ENCODE measurements around the gene VDR.
A peak's percentile ranks its signal among the peaks of the same experiment; 100 is the strongest.
"Not testable (repeated sequence)": the region's sequence is repeated elsewhere in the genome, so short reads cannot be mapped to it uniquely, and the experiment has no call there.

VDR gene

GRCh38 chr12:47824635-47825034, 80.2 kb downstream of the VDR start:
- DNase-seq, result no peak

GRCh38 chr12:47824198-47824597, 80.6 kb downstream of the VDR start:
- no peak for DNase-seq

GRCh38 chr12:47823422-47824086, 81.2 kb downstream of the VDR start:
- DNase-seq, result no peak

- DNase-seq, result no peak
These were observed 81.9 kb downstream of the VDR start for GRCh38 chr12:47822863-47823262.

GRCh38 chr12:47822401-47822800, 82.4 kb downstream of the VDR start:
- DNase-seq, result no peak

- no peak for DNase-seq
These were observed 83.5 kb downstream of the VDR start for GRCh38 chr12:47821346-47821706.

GRCh38 chr12:47820631-47821345, 84.0 kb downstream of the VDR start:
- peak; percentile 30 to 40 for DNase-seq

- peak in 1 of 2 experiments; percentile 40 for DNase-seq
These were observed 84.7 kb downstream of the VDR start, which contains the start of gene HDAC7 for GRCh38 chr12:47819896-47820630. TSS of gene HDAC7 (minus strand) at chr12:47819903. CDS start at chr12:47819785, 118 bp downstream.

GRCh38 chr12:47819138-47819895, 85.5 kb downstream of the VDR start:
- peak; percentile 18 for DNase-seq

- peak in 1 of 2 experiments; percentile 16 for DNase-seq
These were observed 86.2 kb downstream of the VDR start for GRCh38 chr12:47818467-47819137.

- no peak for DNase-seq
These were observed 86.8 kb downstream of the VDR start for GRCh38 chr12:47818007-47818376.

- DNase-seq, result no peak
These were observed 87.4 kb downstream of the VDR start for GRCh38 chr12:47817272-47818006.

- no peak for DNase-seq
These were observed 88.2 kb downstream of the VDR start for GRCh38 chr12:47816403-47817271.

- not testable (repeated sequence) for DNase-seq
These were observed 89.3 kb downstream of the VDR start for GRCh38 chr12:47815447-47815846.

- no peak for DNase-seq
These were observed 90.1 kb downstream of the VDR start for GRCh38 chr12:47814539-47815170.

GRCh38 chr12:47813511-47814196, 91.1 kb downstream of the VDR start:
- peak; percentile 54 to 65 for DNase-seq

GRCh38 chr12:47812797-47813510, 91.8 kb downstream of the VDR start:
- peak; percentile 75 to 77 for DNase-seq

GRCh38 chr12:47811581-47812484, 93.0 kb downstream of the VDR start:
- no peak for DNase-seq

All from AML-193 (cell line).